Cardiac septum (tissue), 1 donor: ENCODE measurements around the gene RTL3. TPM values are rescaled to one million over a fixed set of nuclear protein-coding genes. Genes with fewer than 3 reads are reported as not detected.
"Not testable (repeated sequence)": the region's sequence is repeated elsewhere in the genome, so short reads cannot be mapped to it uniquely, and the experiment has no call there.

Experiments used
- DNase-seq: peaks from one replicate; pipeline ENCODE4 v3.0.0-alpha.2; 2020; ENCODE audit warnings: low spot score
- intact Hi-C: fragments of 100-400 bp; cut with DNase I; formaldehyde crosslinking; loops from one replicate; pipeline ENCODE4 v1.14.0; 2022
- long read RNA-seq: library from polyadenylated mRNA; unstranded; transcript quantifications from one replicate; pipeline ENCODE4 v2.0.0, GENCODE V29; 2021
- total RNA-seq: library from RNA; stranded (reverse); fragmentation: NEBNext Ultra II Directional; extraction: Animal tissue kit (Norgen Biotek cat#: 25700); gene quantifications from one replicate; pipeline ENCODE4 v1.2.1, GENCODE V29; 2021
- donor health status: DM: no; HTN: no; CAD: no.

The RTL3 gene
- total RNA-seq: 0.24 TPM
- long read RNA-seq, partial matches to known transcripts: 0 of 1 reads
- long read RNA-seq, other reads (novel, unspliced or antisense): 1 of 1 reads

GRCh38 chrX:78658845-78659744, at the start of gene RTL3:
Gene RTL3, minus strand, starts transcription at chrX:78659328. Its CDS starts 908 bp downstream, at chrX:78658420.
- intact Hi-C loops: no loop called here
- no peak for DNase-seq

DNA sequence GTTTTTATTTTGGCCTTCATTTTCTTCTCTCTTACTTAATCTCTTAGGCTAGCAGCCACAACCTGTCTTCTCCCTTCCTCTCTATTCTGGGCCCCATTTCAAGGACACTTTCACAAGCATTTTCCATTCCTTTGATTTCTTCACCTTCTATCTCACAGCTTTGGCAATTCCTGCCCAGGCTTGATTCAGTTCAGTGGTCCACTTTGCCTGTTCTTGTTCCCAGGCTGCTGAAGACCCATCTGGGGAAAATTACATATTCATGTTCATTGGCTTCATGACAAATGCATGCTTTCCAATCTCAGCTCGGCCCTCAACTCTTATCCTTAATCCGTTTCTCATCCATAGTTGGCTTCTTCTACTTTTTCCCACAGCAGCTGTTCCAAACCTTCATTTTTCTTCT, 49.7 kb upstream of the RTL3 start:
- intact Hi-C loops: no loop called here
- DNase-seq: no peak

DNA sequence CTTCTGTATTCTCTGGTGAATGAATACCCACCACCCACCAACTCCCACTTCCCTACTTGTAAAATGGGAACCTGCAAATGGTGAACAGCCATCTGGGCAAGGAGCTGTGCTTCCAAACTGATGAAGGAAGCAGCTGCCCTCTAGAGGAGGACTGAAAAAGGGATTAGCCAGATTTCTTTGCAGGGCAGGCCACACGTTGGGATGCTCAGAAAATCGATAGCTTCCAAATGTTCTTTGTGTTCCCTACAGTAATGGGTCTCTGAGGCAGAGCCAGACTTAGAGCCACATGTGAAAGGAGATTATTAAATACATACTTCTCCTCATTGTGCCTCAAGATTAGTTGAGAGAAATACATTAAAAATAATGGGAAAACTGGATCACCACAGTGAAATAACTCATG, 49.1 kb upstream of the RTL3 start:
- intact Hi-C loops: no loop called here
- no peak for DNase-seq

DNA sequence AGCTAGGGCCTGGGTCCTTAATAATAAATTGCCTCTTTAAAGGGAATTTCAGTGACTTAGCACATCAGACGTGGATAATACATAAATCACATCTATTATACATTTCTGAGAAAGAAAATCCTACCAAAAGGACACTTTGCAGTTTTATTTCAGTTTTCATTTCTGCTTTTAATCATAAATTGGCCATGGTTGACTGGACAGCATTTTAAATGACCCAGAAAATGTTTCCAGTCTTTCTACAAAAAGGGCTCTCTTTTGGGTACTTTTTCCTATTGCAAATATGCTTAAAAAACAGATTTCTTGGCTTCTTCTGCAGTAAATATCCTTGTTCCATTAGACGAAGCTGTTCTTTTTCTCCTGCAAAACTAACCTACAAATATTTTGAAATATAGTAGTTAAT, 46.9 kb upstream of the RTL3 start:
- intact Hi-C loops: no loop called here
- DNase-seq: no peak

- DNase-seq: no peak
- intact Hi-C loops: no loop called here
Measured at GRCh38 chrX:78693536-78693935, 34.4 kb upstream of the RTL3 start.

DNA sequence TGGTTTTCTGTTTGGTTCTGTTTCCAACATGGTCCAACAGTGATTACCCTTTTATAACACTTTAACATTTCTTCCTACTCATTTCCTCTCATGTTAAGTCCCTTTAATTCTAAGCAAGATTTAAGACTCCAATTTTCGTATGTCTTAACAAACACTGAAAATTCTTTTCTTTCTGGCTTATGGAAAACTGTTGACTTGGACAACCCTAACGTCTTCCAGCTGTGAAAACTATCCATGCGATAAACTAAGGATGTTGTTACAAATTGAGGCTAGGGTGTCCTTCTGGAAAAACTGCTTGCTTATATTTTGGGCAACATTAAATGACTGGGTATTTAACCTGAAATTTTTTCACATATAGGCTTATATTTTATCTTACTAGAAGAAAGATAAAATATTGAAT, 33.9 kb upstream of the RTL3 start:
- intact Hi-C loops: no loop called here
- no peak for DNase-seq

DNA sequence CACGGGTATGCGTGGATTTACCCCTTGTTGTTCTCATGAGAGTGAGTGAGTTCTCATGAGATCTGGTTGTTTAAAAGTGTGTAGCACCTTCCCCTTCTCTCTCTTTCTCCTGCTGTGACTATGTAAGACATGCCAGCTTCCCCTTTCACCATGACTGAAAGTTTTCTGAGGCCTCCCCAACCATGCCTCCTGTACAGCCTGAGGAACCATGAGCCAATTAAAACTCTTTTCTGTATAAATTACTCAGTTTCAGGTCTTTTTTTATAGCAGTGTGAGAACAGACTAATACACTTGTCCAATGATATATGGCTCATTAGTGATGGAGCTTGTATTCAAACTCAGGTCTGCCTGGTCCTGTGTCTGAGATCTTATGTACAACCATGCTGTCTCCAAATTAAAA, 28.5 kb upstream of the RTL3 start:
- no peak for DNase-seq
- intact Hi-C loops: no loop called here

DNA sequence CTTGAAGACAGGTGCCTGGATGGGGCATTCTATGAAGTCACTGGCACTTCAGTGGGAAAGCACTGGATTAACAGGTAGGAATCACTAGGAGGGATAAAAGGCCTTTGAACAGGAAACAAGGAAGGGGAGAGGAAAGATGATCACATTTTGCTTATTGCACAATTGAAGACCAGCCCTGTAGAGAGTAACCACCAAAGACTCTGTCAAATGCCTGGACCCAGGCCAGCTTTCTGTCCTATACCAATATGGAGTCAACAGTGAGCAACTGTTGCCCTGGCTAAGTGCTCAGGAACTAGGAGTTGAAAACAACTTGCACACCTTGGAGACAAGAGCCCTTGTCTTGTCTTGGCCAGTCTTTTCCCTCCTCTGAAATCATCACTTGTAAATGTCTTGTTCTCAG, 14.1 kb upstream of the RTL3 start:
- intact Hi-C loops: no loop called here
- DNase-seq: no peak

GRCh38 chrX:78665342-78665741, 6.2 kb upstream of the RTL3 start:
- DNase-seq: no peak
- intact Hi-C loops: no loop called here

DNA sequence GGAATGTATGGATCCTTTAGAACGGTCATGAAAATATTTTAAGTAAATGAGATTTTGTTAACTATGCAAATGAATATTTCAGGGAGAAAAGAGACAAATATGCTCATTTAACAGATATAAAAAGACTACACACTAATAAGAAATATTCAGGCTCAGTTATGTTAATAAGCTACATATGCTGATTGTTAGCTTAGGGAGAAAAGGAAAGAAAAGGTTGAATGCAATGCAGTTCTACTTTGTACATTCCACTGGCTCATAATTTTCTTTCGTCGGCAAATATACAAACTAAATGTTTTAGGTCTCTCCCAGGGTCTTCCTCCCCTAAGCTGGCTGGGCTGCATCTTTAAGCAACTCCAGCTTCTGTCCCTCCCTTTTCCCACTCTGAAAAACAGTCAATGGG, 2.7 kb upstream of the RTL3 start:
- intact Hi-C loops: no loop called here
- DNase-seq: no peak

- no peak for DNase-seq
- intact Hi-C loops: no loop called here
Measured at GRCh38 chrX:78659955-78660354, 827 bp upstream of the RTL3 start.

- intact Hi-C loops: no loop called here
- DNase-seq: no peak
Measured at GRCh38 chrX:78658414-78658813, 714 bp downstream of the RTL3 start.

DNA sequence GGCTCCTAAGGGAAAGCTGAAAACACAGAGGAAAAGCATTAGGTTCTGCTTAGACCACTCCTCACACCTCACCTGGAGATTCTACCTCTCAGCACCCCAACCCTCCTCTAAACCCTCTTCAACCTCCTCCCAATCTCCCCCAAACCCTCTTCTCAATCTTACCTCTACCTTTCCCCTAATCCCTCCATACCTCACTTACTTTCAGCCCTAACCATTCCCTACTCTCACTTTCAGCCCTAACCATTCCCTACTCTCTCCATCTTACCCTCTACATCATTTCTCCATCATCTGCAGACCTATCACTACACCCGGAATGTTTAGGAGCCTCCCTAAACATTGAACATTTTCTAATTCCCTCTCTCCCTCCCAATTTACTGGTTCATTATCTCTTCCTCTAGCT, 3.5 kb downstream of the RTL3 start:
- DNase-seq: no peak
- intact Hi-C loops: no loop called here

GRCh38 chrX:78653118-78653822, 5.9 kb downstream of the RTL3 start:
- DNase-seq: no peak
- intact Hi-C loops: no loop called here

DNA sequence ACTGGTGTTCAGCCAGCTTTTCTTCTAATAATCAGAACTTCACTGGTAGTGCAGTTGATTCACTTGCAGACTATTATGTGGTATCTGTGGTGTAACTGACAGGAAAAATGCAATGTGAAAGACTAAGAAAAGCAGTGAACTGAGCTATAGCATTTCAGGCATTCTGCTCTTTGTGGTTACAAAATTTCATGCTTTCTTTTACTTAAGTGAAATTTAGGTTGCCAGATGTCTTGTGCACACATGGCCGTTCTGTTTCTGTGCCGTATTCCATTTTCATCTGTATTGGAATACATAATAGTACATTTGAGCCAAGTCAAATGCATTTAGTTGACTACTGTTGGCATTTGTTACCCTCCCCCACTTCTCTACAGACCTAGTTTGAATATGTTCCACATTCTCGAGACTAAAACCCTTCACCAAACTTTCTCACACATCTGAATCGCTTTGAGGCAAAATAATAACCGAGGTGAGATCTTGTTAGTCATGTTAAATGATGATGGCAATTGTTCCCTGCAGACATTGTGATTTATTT, 8.2 kb downstream of the RTL3 start:
- intact Hi-C loops: no loop called here
- DNase-seq: no peak

- intact Hi-C loops: no loop called here
- no peak for DNase-seq
Measured at GRCh38 chrX:78643874-78644273, 15.3 kb downstream of the RTL3 start.

- no peak for DNase-seq
- intact Hi-C loops: no loop called here
Measured at GRCh38 chrX:78643096-78643495, 16.0 kb downstream of the RTL3 start.

GRCh38 chrX:78636096-78636495, 23.0 kb downstream of the RTL3 start:
- intact Hi-C loops, DNase-seq: not testable (repeated sequence)

DNA sequence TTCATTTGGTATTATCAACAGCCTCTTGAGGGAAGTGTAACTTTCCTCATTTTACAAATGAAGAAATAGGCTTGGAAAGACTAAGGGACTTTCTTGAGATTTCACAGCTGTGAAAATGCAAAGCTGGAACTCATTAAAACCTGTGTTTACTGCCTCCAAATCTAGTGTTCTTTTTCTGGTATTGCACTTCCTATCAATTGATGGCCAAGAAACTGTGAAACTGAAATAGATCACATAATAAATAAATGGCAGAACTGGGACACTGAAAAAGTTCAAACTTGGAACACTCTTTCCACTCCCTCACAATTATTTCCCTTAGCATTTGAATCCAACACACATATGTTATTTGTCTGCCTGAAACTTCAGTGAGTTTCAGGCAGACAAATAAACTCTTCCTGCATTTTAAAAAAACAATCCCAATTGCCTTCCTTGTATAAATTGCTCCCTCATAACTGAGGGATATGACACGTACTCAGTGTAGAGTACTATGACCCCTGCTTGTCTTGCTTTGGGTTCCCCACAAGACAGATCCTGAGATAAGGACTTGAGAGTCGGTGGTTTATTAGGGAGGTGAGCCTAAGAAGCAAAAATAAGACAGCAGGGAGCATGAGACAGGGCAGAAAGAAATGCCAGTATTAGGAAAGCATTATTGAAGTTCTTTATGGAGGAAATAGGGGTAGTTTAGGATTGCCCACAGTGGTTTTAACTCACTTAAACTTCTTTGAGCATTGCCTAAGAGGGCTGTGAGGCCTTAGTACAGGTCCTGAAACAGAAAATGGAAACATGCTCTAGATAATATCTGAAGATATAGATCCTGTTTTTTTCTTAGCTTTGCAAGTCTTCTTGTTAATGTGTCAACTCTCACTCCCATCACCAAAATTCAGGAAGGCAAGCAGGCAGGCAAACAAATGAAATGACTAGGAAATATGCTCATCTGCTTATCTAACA, 33.9 kb downstream of the RTL3 start:
- no peak for DNase-seq
- intact Hi-C loops: no loop called here

DNA sequence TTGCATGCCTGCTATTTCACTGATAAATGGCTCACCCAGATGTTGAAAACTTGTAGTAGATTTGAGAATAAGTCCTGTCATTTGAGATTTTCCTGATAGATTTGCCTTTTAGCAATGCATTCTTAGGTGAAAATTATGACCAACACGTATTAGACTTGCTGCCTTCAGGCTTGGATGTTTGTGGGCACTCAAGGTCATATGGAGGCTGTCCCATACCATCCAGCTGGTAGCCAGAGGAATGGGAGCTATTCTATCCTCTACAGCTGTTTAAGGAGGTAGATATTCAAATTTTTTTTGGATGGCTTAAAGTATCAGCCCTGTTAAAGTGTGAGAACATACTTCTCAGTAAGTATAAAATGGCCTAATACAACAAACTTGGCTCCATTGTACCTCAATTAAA, 34.7 kb downstream of the RTL3 start:
- intact Hi-C loops: no loop called here
- DNase-seq: no peak
